NCI-H2171 (cell line): ENCODE measurements around the gene GRID2IP.

Experiments used
- DNase-seq: peaks from one replicate; lab custom pipeline; 2025; lab: John Stamatoyannopoulos, UW

GRID2IP gene

DNA sequence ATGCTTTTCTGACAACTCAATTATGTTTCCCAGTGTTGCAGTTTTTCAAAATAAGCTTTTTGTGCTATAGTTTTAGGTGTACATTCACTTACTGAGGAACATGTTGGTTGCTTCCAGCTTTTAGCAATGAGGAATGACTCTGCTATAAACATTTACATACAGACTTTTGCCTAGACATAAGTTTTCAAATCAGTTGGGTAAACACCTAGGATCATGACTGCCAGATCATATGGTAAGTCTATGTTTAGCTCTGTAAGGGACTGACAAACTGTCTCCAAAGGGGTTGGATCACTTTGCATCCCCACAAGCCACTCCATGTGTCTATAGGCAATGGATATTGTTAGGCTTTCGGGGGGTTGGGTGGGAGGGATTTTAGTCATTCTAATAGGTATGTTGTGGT, 10.8 kb upstream of the GRID2IP start:
- DNase-seq: no peak

DNA sequence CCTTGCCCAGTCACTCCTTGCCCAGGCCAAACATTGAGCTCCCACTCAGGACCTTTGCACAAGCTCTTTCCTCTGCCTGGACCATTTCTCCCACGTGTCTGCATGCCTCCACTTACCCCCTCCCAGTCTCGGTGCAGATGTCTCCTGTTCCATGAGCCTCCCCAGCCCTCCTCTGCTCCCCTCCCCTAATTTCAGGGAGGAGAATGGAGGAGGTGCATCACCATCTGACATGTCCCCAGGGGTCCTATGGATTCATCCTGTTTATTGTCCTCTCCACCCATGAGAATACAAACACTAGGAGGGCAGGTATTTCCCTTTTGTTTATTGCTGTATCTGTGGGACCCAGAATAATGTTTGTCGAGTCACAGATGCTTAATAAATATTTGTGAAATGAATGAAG, 8.6 kb upstream of the GRID2IP start:
- DNase-seq: no peak

DNA sequence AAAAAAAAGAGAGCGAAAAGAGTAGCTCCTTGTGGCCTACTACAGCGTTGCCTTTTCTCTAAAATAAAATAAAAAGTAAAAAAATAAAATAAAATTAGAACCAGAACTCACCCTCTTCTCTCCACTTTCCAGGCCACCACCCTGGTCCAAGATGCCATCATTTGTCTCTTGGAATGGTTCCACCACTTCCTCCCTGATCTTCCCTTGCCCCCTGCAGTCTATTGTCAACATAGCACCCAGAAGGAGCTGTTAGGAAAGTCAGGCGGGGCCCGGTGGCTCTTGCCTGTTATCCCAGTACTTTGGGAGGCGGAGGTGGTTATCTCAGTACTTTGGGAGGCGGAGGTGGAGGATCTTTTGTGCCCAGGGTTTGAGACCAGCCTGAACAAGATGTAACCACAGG, 7.6 kb upstream of the GRID2IP start:
- DNase-seq: peak; percentile 53

DNA sequence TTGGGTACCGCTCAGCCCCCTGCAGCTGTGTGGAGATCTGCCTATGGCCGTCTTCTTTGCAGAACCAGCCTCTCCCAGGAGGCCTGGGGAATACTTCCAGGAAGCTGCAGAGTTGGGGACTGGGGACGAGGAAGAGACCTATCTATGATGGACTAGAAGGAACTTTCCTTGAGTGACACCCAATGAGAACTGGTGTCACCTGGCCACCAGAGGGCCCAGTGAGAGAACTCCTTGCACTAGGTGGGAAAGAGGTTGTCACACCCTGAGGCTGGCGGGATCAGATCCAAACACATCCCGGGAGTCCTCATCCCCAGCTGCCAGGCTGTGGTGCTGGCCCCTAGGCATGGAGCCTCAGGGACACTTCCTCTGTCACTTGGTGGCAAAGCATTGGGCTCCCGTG, 4.9 kb upstream of the GRID2IP start:
- no peak for DNase-seq

DNA sequence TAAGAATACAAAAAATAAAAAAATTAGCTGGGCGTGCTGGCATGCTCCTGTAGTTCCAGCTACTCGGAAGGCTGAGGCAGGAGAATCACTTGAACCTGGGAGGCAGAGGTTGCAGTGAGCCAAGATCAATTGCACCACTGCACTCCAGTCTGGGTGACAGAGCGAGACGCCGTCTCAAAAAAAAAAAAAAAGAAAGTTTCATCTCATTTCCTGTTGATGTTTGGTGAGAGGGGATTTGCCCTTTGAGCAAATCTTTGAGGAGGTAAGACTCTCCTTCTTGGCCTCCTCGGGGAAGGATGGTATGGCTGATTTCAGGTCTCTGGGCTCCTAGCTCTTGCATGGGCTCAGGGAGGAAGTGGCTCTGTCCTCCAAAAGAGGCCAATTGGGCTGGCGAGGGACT, 3.6 kb upstream of the GRID2IP start:
- no peak for DNase-seq

DNA sequence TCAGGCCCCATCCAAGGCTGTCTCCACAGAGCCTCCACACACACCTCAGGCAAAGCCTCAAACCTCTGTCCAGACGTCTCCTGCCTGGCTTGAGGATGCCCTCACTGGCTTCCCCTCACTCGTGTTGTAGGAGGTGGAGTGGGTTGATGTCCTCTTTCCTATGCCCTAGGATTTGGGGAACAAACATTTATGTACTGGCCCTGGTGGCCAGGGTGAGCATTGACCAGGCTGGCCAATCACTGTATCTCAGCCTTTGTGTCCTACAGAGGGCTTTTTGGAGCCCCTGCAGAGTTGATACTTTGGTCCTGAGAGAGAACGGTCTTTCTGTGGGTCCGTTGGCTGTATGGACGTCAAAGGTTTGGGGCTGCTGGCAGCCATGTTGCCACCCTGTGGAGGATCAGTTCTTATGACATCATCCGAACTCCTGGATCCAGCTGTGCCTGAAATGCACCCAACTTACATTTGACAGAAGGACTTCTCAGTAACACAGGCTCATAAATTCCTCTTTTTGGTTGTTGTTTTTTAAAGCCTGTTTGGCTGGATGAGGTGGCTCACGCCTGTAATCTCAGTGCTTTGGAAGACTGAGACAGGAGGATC, 2.3 kb upstream of the GRID2IP start:
- DNase-seq: no peak

DNA sequence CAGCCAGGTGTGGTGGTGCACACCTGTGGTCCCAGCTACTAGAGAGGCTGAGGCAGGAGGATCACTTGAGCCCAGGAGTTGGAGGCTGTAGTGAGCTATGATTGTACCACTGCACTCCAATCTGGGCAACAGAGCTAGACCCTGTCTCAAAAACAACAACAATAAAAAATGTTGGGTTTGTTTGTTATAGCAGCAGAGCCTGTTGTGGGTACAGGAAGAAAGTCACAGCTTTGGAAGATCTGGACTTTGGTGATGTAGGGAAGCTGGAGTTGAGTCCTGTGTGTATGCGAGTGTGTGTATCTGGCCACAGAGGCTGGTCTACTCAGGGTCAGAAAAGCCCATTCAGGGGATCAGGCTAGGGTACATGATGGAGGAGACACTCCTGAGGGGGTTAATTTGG, 3.9 kb downstream of the GRID2IP start:
- no peak for DNase-seq

DNA sequence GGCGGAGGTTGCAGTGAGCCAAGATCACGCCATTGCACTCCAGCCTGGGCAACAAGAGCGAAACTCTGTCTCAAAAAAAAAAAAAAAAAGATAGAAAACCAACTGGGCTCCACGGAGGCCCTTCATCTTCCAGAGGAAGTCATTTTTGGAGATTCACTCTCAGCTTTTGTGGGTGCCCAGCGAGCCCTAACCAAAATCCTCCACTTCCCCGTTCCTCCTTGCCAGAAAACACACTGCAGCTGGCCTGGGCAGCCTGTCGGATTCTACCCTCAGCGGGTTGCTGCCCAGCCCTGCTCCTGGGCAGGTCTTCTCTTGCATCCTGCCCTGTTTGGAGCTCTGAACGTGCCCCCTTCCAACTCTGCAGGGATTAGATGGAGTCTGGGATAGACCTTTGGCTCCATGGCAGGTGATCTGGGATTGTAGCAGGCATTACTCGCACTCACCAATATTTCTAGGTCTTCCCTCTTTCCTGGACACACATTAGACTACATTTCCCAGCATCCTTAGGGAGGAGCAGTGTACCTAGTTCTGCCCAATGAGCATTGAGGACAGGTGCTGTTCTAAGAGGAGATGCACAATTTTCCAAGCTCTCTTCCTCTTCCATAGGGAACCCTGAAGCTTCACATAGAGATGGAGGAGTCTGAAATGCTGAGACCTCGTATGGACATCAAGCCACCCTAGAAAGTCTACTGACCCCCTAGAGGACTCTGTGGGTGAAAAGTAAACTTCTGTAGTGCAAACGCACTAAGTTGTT, 4.6 kb downstream of the GRID2IP start:
- DNase-seq: no peak

DNA sequence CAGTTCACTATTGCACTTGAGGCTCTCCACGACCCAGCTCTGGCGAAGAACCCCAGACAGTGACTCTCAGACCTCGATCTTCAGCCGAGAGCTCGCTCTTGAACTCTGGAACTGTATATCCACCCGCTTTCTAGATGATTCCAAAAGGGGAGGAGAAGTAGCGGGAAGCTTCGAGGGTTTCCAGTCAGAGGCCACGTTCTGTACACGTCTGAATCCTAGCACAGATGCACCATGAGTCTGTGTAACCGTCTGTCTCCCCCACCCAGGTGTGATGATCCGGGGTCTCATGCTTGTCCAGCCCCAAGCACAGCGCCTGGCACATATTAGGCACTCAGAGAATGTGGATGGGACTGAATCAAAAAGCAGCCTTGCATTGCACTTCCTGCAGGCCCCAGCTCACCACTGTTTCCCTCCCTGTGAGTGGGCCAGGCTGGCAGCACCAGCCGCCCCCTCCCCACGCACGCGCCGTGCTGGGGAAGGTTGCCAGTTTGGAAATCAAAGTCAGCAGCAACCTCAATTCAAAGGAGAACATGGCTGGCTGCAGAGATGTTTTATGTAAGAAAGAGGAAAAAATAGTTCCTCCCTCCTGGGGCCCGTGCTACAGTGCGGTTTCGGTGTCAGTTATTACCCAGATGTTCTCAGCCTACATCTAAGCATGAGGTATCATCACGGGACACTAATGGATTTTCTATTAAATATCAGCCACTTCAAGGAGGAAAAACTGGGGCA, 5.7 kb downstream of the GRID2IP start:
- no peak for DNase-seq

DNA sequence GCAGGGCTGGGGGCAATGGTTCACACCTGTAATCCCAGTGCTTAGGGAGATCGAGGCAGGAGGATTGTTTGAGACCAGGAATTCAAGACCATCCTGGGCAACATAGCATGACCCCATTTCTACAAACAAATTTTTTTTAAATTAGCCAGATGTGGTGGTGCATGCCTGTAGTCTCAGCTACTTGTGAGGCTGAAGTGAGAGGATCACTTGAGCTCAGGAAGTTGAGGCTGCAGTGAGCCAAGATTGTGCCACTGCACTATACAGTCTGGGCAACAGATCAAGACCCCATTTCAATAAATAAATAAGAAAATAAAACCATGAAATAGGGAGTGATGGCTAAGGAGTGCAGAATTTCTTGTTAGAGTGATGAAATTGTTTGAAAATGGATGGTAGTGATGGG, 8.9 kb downstream of the GRID2IP start:
- no peak for DNase-seq

DNA sequence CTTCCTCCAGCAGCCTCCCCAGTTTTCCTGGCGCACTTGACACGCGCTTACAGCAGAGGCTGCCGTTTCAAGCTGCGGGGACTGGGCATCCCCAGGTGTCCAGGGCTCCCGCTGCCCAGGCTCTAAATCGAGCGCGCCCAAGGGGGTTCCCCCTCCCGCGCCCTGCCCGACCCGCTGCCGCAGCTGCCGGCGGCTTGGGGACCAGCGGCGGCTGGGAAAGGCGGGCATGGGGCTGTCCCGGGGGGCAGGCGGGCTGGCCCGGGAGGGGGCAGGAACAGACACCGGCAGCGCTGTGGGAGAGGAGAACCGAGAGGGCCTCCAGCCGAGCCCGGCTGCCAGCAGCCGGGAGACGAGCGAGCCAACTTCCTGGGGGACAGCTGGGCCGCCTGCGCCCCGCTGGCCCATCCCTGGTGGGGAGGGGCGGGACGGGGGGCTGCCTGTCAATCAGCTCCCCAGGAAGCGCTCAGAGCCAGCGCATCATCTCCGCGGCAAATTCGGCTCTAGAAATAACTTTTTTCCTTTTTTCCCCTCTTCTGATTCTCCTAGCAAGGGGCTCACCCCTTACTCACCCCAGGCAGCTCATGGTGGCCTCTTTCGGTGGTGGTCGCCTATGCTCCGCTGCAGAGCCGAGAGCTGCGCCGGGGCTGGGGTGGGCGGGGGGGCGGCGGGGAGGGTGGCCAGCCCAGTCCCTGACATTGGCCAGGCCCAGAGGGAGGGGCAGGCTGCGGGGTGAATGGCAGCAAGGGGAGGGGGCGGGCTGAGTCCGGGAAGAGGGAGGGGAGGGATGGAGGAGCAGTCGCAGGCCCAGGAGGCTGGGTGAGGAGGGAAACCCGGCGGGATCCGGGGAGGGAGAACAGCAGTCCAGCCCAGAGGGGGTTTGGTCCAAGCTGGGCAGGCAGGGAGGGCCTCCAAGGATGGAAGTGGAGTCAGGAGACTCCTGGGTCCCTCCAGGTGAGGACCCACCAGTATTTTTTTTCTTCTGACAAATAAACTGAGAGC, 14.7 kb downstream of the GRID2IP start:
- DNase-seq: peak; percentile 39

DNA sequence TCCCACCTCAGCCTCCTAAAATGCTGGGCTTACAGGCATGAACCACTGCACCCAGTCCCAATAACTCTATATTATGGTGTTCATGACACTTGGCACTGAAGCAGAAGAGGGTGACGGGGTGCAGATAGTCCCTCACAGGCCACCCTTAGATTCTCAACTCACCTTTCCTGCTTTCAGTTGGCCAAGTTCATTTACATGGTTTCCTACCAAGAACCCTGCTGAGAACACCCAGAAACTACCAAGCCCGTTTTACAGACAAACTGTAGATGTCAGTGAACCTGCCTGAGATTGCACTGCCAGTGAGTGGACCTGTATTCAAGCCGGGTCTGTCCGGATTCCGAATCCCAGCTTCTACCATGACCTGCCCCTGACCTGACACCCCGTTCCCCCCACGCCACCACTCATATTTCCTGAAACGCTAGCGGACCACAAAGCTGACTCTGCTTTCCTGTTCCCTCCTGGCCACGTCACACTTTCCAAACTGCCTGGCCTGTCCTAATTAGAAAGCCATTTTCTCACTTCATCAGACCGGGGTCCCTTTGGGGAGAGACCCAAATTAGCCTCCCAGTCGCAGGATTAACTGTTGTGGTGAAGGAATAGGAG, 17.3 kb downstream of the GRID2IP start:
- no peak for DNase-seq

DNA sequence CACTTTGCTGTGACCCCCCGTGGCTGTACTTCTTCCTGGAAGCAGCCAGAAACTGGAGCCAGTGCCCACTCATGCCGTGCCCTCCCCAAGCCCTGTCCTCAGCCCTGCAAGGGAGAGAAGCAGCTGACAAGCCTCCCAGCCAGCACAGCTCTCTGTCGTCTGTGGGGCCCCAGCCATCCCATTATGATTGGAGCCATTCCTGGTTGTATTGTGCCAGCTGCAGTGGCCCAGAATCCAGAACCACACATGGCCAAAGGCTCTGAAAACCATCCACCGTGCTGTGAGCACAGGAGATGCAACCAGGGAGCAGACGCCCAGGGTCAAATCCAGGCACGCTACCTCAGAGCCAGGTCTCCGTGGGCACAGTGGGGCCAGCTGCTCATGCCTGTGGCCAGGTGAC, 18.7 kb downstream of the GRID2IP start:
- DNase-seq: no peak

DNA sequence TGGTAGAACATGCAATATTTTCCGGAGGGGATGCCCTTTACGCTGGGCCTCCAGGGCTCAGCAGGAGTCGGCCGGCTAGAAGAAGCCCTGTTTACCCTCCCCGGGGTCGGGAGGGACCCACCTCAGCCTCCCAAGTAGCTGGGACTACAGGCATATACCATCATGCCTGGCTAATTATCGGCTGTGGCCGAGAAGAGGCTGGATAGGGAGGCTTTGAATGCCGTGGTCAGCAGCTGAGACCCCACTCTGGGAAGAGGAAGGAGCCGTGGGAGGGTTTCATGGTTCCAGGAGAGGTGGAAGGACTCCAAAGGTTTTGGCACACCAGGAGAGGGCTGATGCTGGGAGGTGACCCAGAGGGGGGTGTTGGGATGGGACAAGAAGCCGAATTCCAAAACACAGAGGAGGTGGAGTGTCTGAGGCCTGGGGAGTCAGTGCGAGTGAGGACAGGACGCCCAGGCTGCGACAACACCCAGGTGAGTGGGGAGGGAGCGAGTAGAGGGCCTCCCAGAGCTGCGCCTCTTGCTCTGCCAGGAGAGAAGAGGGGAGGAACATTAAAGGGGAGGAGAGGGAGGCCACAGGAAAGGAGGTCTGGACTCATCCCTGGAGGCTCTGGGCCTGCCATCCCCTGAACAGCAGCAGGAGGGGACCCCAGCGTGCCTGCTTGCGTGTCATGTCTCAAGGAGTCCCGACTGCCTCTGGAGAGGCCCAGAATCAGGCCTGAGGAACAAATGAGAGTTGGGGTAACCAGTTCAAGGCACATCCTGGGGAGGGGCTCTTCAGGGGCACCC, 19.6 kb downstream of the GRID2IP start:
- DNase-seq: no peak

DNA sequence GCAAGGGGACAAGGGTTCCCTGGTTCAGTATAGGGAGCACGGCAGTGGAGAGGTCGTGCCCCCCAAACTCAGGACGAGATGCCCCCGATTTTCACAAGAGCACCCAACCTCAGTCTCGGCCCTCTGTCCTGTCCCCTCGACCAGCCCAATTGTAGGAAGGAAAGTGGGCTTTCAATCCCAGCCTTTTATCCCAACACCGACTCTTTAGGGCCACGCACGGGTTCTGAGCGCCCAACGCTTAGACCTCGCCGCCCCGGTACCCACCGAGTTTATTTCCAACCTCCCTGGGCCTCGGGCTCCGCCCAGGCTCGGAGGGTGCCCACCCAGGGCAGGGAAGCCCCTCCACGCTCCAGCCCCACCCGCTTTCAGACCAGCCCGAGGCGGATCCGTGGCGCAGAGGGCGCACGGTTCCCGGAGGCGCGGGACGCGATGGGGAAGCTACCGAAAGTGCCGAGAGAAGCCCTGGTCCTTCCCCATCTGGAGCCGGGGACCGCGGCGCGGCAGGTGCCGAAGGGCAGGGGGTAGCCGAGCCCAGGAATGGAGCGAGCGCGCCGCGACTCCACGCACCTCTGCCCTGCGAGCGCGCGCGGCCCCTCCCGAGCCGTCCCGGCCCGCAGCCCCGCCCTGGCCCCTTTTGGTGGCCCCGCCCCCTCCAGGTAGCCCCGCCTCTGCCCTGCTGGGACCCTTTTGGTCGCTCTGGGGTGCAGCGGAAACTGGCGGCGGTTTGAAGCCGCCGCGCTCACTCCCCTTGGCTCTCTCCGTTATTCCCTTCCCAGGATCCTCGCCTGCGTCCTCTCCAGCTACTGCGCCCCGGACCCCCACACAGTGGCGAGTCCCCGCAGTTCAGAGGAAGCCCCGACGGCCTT, 20.4 kb downstream of the GRID2IP start:
- DNase-seq: peak; percentile 28

DNA sequence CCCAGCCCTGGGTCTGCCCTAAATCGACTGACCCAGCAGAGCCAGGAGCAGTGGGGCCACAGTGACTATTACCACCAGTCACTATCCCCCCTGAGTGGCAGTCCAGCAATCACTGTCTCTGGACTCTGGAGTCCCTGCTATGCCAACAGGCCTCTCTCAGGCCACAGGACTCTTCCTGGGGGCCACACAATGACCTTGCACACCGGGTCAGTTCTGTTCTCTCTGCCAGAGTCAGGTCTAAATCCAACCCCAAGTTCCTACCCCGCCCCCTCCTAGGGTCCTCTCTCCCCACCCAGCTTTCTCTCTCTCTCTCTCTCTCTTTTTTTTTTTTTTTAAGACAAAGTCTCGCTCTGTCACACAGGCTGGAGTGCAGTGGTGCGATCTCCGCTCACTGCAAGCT, 21.6 kb downstream of the GRID2IP start:
- DNase-seq: no peak

DNA sequence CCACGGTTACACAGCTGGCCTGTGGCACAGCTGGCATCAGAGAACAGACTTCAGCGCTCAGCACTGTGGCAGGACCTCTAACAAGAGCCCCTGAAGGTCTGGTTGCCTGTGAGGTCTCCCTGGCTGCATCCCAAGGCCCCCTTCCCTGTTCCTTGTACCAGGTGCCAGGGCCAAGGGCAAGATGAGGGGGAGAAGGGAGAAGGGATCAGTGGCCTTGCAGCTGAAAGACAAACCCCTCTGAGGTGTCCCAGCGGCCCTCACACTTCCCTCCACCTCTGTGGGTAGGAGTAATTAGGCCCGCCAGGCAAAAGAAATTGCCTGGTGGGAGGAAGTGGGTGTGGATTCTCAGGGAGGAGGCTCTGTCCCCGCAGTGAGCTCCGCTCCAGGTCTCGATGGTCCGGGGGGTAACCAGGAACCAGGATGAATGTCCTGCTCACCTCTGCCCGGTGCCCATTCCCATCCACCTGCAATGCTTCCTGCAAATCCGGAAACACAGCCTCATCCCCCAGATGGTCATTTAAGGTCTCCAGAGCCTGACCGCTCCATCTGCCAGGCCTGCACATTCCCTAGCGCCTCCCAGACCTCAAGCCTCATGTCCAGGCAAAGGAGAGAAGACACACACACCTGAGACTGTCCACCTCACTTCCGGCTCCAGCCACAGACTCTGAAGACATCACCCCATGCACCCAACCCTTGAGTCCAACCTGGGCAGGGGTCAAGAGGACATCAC, 22.7 kb downstream of the GRID2IP start:
- DNase-seq: no peak

DNA sequence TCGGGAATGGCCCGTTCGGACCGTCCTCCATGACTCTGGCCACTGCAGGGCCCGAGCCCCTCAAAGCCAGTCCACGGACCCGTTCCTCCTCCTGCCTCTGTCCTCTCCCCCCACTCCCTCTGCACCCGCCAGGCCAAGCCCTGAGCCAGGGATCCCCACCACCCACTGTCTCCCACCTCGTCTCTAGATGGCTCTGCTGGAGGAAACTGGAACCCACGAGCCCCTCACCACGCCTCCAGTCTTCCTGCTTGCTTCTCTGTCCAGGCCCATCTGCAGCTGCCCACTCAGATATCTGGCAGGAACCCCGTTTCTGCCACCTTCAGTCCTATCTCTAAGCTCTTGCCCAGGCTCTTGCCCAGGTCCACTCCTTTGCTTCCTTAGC, 24.3 kb downstream of the GRID2IP start:
- no peak for DNase-seq
